Neural cell (in vitro differentiated cells): ENCODE results near the gene ANKRD13B. TPM values are rescaled to one million over a fixed set of nuclear protein-coding genes. Genes with fewer than 3 reads are reported as not detected.

ENCODE experiments used
- H2AFZ ChIP-seq: fragments of 200-600, 300-800 bp; sonication (generic), shearing (Covaris generic); 2 replicates; pipeline ENCODE4 v1.6.0; 2014; ENCODE audit warnings: low read depth, mild to moderate bottlenecking, antibody characterized with exemption, low read length, moderate library complexity
- H3F3A ChIP-seq: fragments of 200-600 bp; shearing (Covaris generic); 2 replicates; pipeline ENCODE4 v1.6.1; 2016; ENCODE audit warnings: mild to moderate bottlenecking, moderate library complexity, mixed read lengths, antibody characterized with exemption, low read length; ENCODE audit not compliant: insufficient read depth, poor library complexity, severe bottlenecking
- H3K27ac ChIP-seq: fragments of 200-600, 300-800 bp; sonication (generic), shearing (Covaris generic); 2 replicates; pipeline ENCODE4 v1.5.1; 2014; ENCODE audit warnings: mild to moderate bottlenecking, low read length, moderate library complexity
- H3K27me3 ChIP-seq: fragments of 300-800, 200-600 bp; sonication (generic), shearing (Covaris generic); 2 replicates; pipeline ENCODE4 v1.6.0; 2014; ENCODE audit warnings: mild to moderate bottlenecking, low read depth, low read length, moderate library complexity; ENCODE audit not compliant: insufficient read depth
- H3K36me3 ChIP-seq: fragments of 300-800, 200-600 bp; sonication (generic), shearing (Covaris generic); 2 replicates; pipeline ENCODE4 v1.5.1; 2014; ENCODE audit warnings: mild to moderate bottlenecking, antibody characterized with exemption, low read length, moderate library complexity; ENCODE audit not compliant: insufficient read depth
- H3K4me2 ChIP-seq: fragments of 300-800, 200-600 bp; sonication (generic), shearing (Covaris generic); 2 replicates; pipeline ENCODE4 v1.6.0; 2014; ENCODE audit warnings: mild to moderate bottlenecking, low read length
- H3K4me3 ChIP-seq: fragments of 300-800, 200-600 bp; sonication (generic), shearing (Covaris generic); 2 replicates; pipeline ENCODE4 v1.5.1; 2014; ENCODE audit warnings: mild to moderate bottlenecking, low read length, moderate library complexity
- H3K79me2 ChIP-seq: fragments of 200-600 bp; shearing (Covaris generic); replicated peaks from 2 replicates; pipeline ENCODE4 v1.6.0; 2014; ENCODE audit warnings: mild to moderate bottlenecking, low read length, moderate library complexity; ENCODE audit not compliant: insufficient read depth
- H3K9ac ChIP-seq: fragments of 300-800, 200-600 bp; sonication (generic), shearing (Covaris generic); 2 replicates; pipeline ENCODE4 v1.6.1; 2016; ENCODE audit warnings: mild to moderate bottlenecking, low read length, mixed read lengths
- H3K9me2 ChIP-seq: fragments of 200-600 bp; shearing (Covaris generic); 2 replicates; pipeline ENCODE4 v1.6.1; 2016; ENCODE audit warnings: mild to moderate bottlenecking, low read length, mixed read lengths; ENCODE audit not compliant: insufficient read depth
- H3K9me3 ChIP-seq: fragments of 200-600, 300-800 bp; sonication (generic), shearing (Covaris generic); 2 replicates; pipeline ENCODE4 v1.6.1; 2016; ENCODE audit warnings: mild to moderate bottlenecking, mixed run types, low read length, moderate library complexity, mixed read lengths
- H4K20me1 ChIP-seq: fragments of 200-600 bp; shearing (Covaris generic); 2 replicates; pipeline ENCODE4 v1.6.1; 2016; ENCODE audit warnings: mild to moderate bottlenecking, mixed run types; ENCODE audit not compliant: insufficient read depth
- CTCF ChIP-seq: fragments of 450-650 bp; IDR thresholded peaks from 2 replicates; pipeline ENCODE4 v1.5.1; 2014; ENCODE audit warnings: antibody characterized with exemption, mild to moderate bottlenecking, moderate library complexity; ENCODE audit not compliant: poor library complexity, severe bottlenecking
- EP300 ChIP-seq: fragments of 450-650 bp; conservative IDR thresholded peaks from 2 replicates; pipeline ENCODE4 v1.6.1; 2014; ENCODE audit warnings: antibody characterized with exemption, mild to moderate bottlenecking, moderate library complexity; ENCODE audit not compliant: poor library complexity, severe bottlenecking
- EZH2 ChIP-seq: fragments of 200-600, 300-800 bp; shearing (Covaris generic), sonication (generic); IDR thresholded peaks from 2 replicates; pipeline ENCODE4 v1.6.1; 2014; ENCODE audit warnings: antibody characterized with exemption, low read length, borderline replicate concordance, mild to moderate bottlenecking; ENCODE audit not compliant: insufficient read depth, poor library complexity, severe bottlenecking
- MXI1 ChIP-seq: fragments of 450-650 bp; conservative IDR thresholded peaks from 2 replicates; pipeline ENCODE4 v1.6.1; 2014; ENCODE audit warnings: antibody characterized with exemption, mild to moderate bottlenecking; ENCODE audit not compliant: poor library complexity, severe bottlenecking
- POLR2AphosphoS5 ChIP-seq: IDR thresholded peaks from 2 replicates; pipeline ENCODE4 v1.6.1; 2012
- RAD21 ChIP-seq: fragments of 450-650 bp; conservative IDR thresholded peaks from 2 replicates; pipeline ENCODE4 v1.6.1; 2014; ENCODE audit warnings: antibody characterized with exemption, mild to moderate bottlenecking, moderate library complexity
- SMC3 ChIP-seq: fragments of 450-650 bp; conservative IDR thresholded peaks from 2 replicates; pipeline ENCODE4 v1.6.1; 2014; ENCODE audit warnings: antibody characterized with exemption, mild to moderate bottlenecking, moderate library complexity; ENCODE audit not compliant: poor library complexity
- TAF1 ChIP-seq: IDR thresholded peaks from 2 replicates; pipeline ENCODE4 v1.6.1; 2012; ENCODE audit warnings: low read depth
- polyA plus RNA-seq: library from polyadenylated mRNA; depleted of rRNA; stranded (reverse); fragments of >200 nt; gene quantifications from 2 replicates; pipeline ENCODE4 v1.2.3, GENCODE V29; 2014
- TF ChIP-seq, protein P1 (sequence below): IDR thresholded peaks from 2 replicates; pipeline ENCODE4 v1.6.1; 2012; ENCODE audit warnings: borderline replicate concordance

Gene ANKRD13B
- polyA plus RNA-seq, 1 donor from 2014 or later = 35.0 TPM

GRCh38 chr17:29555840-29556239, 37.1 kb upstream of the ANKRD13B start:
- no peak overlapping the region for H3K4me2 ChIP-seq
- H3F3A ChIP-seq = no peaks in the 10 kb centered on the region
- TF ChIP-seq RAD21 (no peak), POLR2AphosphoS5 (no peak), EP300 (no peak), TAF1 (no peak), MXI1 (no peak), EZH2 (no peak), SMC3 (no peak)
- TF ChIP-seq, protein P1, sequence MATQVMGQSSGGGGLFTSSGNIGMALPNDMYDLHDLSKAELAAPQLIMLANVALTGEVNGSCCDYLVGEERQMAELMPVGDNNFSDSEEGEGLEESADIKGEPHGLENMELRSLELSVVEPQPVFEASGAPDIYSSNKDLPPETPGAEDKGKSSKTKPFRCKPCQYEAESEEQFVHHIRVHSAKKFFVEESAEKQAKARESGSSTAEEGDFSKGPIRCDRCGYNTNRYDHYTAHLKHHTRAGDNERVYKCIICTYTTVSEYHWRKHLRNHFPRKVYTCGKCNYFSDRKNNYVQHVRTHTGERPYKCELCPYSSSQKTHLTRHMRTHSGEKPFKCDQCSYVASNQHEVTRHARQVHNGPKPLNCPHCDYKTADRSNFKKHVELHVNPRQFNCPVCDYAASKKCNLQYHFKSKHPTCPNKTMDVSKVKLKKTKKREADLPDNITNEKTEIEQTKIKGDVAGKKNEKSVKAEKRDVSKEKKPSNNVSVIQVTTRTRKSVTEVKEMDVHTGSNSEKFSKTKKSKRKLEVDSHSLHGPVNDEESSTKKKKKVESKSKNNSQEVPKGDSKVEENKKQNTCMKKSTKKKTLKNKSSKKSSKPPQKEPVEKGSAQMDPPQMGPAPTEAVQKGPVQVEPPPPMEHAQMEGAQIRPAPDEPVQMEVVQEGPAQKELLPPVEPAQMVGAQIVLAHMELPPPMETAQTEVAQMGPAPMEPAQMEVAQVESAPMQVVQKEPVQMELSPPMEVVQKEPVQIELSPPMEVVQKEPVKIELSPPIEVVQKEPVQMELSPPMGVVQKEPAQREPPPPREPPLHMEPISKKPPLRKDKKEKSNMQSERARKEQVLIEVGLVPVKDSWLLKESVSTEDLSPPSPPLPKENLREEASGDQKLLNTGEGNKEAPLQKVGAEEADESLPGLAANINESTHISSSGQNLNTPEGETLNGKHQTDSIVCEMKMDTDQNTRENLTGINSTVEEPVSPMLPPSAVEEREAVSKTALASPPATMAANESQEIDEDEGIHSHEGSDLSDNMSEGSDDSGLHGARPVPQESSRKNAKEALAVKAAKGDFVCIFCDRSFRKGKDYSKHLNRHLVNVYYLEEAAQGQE = no peak
- no peaks in the 10 kb centered on the region for H4K20me1 ChIP-seq
- H3K36me3 ChIP-seq = no peaks in the 10 kb centered on the region
- H3K9me3 ChIP-seq = no peaks in the 10 kb centered on the region
- no peak overlapping the region for H2AFZ ChIP-seq
- no peaks in the 10 kb centered on the region for H3K9me2 ChIP-seq
- H3K79me2 ChIP-seq = no peaks in the 10 kb centered on the region
- no peak overlapping the region for H3K4me3 ChIP-seq
- no peaks in the 10 kb centered on the region for H3K27me3 ChIP-seq
- no peak overlapping the region for H3K27ac ChIP-seq
- no peak overlapping the region for H3K9ac ChIP-seq

- no peak overlapping the region for H3K4me2 ChIP-seq
These were observed 35.7 kb upstream of the ANKRD13B start for GRCh38 chr17:29557085-29557738.

More at GRCh38 chr17:29557085-29557738, 35.7 kb upstream of the ANKRD13B start:
- H3K79me2 ChIP-seq = no peaks in the 10 kb centered on the region
- TF ChIP-seq POLR2AphosphoS5 = no peak
- TF ChIP-seq RAD21 = no peak
- TF ChIP-seq SMC3 = no peak
- TF ChIP-seq, protein P1 = no peak
- TF ChIP-seq EP300 = no peak
- no peak for TF ChIP-seq EZH2
- TF ChIP-seq TAF1 = no peak
- no peak for TF ChIP-seq MXI1
- no peak for TF ChIP-seq CTCF
- H3K27me3 ChIP-seq = no peaks in the 10 kb centered on the region
- no peaks in the 10 kb centered on the region for H3K36me3 ChIP-seq
- H3K9me2 ChIP-seq = no peaks in the 10 kb centered on the region
- H3K9ac ChIP-seq = no peak overlapping the region
- no peaks in the 10 kb centered on the region for H4K20me1 ChIP-seq
- no peak overlapping the region for H3K4me3 ChIP-seq
- H3K27ac ChIP-seq = no peak overlapping the region
- H3K9me3 ChIP-seq = no peaks in the 10 kb centered on the region
- H3F3A ChIP-seq = no peaks in the 10 kb centered on the region
- no peak overlapping the region for H2AFZ ChIP-seq
